SU-DHL-6 (cell line): ENCODE data around the gene USP14.

ENCODE experiments used
- H2AFZ ChIP-seq: fragments of 200-600 bp; sonication (generic); 2 replicates; pipeline ENCODE4 v1.6.1; 2014; ENCODE audit warnings: low read depth, mild to moderate bottlenecking, moderate library complexity, mixed read lengths, antibody characterized with exemption, low read length; ENCODE audit not compliant: severe bottlenecking
- H3F3A ChIP-seq: fragments of 200-600 bp; shearing (Covaris generic); 2 replicates; pipeline ENCODE4 v1.6.0; 2016; ENCODE audit warnings: antibody characterized with exemption, mild to moderate bottlenecking; ENCODE audit not compliant: insufficient read depth
- H3K27ac ChIP-seq: fragments of 200-600 bp; sonication (generic); 2 replicates; pipeline ENCODE4 v1.5.1; 2016; ENCODE audit warnings: low read depth, mild to moderate bottlenecking, low read length, moderate library complexity, mixed read lengths
- H3K27me3 ChIP-seq: fragments of 200-600 bp; sonication (generic), shearing (Covaris generic); 2 replicates; pipeline ENCODE4 v1.6.0; 2014; ENCODE audit warnings: mild to moderate bottlenecking, low read length
- H3K36me3 ChIP-seq: fragments of 200-600 bp; sonication (generic); 2 replicates; pipeline ENCODE4 v1.6.1; 2014; ENCODE audit warnings: mild to moderate bottlenecking, low read length, mixed read lengths
- H3K4me2 ChIP-seq: fragments of 300-600, 200-600 bp; shearing (Covaris generic), sonication (generic); 2 replicates; pipeline ENCODE4 v1.6.0; 2014; ENCODE audit warnings: low read length, low read depth, mild to moderate bottlenecking; ENCODE audit not compliant: poor library complexity, severe bottlenecking
- H3K4me3 ChIP-seq: fragments of 200-600 bp; sonication (generic); 2 replicates; pipeline ENCODE4 v1.5.1; 2014; ENCODE audit warnings: antibody characterized with exemption, low read length, mild to moderate bottlenecking, mixed read lengths; ENCODE audit not compliant: insufficient read depth, poor library complexity, severe bottlenecking
- H3K79me2 ChIP-seq: fragments of 200-600 bp; sonication (generic); 2 replicates; pipeline ENCODE4 v1.6.1; 2014; ENCODE audit warnings: mild to moderate bottlenecking, low read length, moderate library complexity; ENCODE audit not compliant: insufficient read depth
- H3K9ac ChIP-seq: fragments of 200-600 bp; sonication (generic); 2 replicates; pipeline ENCODE4 v1.7.0; 2014; ENCODE audit warnings: mild to moderate bottlenecking, low read length
- H3K9me2 ChIP-seq: fragments of 200-600 bp; sonication (generic); replicated peaks from 2 replicates; pipeline ENCODE4 v1.6.1; 2014; ENCODE audit warnings: low read length; ENCODE audit not compliant: insufficient read depth
- H3K9me3 ChIP-seq: fragments of 200-600 bp; sonication (generic); 2 replicates; pipeline ENCODE4 v1.6.1; 2014; ENCODE audit warnings: low read length, mixed read lengths; ENCODE audit not compliant: insufficient read depth
- H4K20me1 ChIP-seq: fragments of 200-600 bp; sonication (generic); 2 replicates; pipeline ENCODE4 v1.6.1; 2014; ENCODE audit warnings: low read depth, mild to moderate bottlenecking, antibody characterized with exemption, low read length, moderate library complexity, mixed read lengths
- CTCF ChIP-seq: fragments of 200-600 bp; sonication (generic); IDR thresholded peaks from one replicate; pipeline ENCODE4 v1.5.1; 2017; ENCODE audit warnings: antibody characterized with exemption, mild to moderate bottlenecking, low read length, moderate library complexity; ENCODE audit not compliant: insufficient read depth, poor library complexity, severe bottlenecking
- EZH2phosphoT487 ChIP-seq: fragments of 200-600 bp; sonication (generic), shearing (Covaris generic); conservative IDR thresholded peaks from 2 replicates; pipeline ENCODE4 v1.6.1; 2018; ENCODE audit warnings: mild to moderate bottlenecking, antibody characterized with exemption, low read length, moderate library complexity, mixed read lengths

The USP14 gene

GRCh38 chr18:217532-218336, 59.4 kb downstream of the USP14 start:
- peaks cover 12% of the 10 kb centered on the region; the same call in 1 of the 2 replicates for H3F3A ChIP-seq
- no peak overlapping the region for H3K4me2 ChIP-seq
- H4K20me1 ChIP-seq: no peaks in the 10 kb centered on the region
- H3K36me3 ChIP-seq: peaks cover 74% of the 10 kb centered on the region
- TF ChIP-seq EZH2phosphoT487 (no peak), CTCF (no peak)
- no peaks in the 10 kb centered on the region for H3K79me2 ChIP-seq
- H3K4me3 ChIP-seq: no peak overlapping the region
- H3K27me3 ChIP-seq: no peaks in the 10 kb centered on the region
- H3K27ac ChIP-seq: no peak overlapping the region
- H3K9ac ChIP-seq: no peak overlapping the region
- H2AFZ ChIP-seq: no peak overlapping the region
- no peaks in the 10 kb centered on the region for H3K9me2 ChIP-seq
- no peaks in the 10 kb centered on the region for H3K9me3 ChIP-seq

GRCh38 chr18:220708-221107, 62.4 kb downstream of the USP14 start:
- no peak overlapping the region for H3K27ac ChIP-seq
- H2AFZ ChIP-seq: no peak overlapping the region
- peaks cover 66% of the 10 kb centered on the region for H3K36me3 ChIP-seq
- no peaks in the 10 kb centered on the region for H3K9me3 ChIP-seq
- no peak overlapping the region for H3K4me3 ChIP-seq
- TF ChIP-seq CTCF (no peak), EZH2phosphoT487 (no peak)
- H3F3A ChIP-seq: peaks cover 8% of the 10 kb centered on the region; the same call in 1 of the 2 replicates
- H4K20me1 ChIP-seq: no peaks in the 10 kb centered on the region
- no peaks in the 10 kb centered on the region for H3K79me2 ChIP-seq
- no peaks in the 10 kb centered on the region for H3K9me2 ChIP-seq
- H3K9ac ChIP-seq: no peak overlapping the region
- no peak overlapping the region for H3K4me2 ChIP-seq
- no peaks in the 10 kb centered on the region for H3K27me3 ChIP-seq

GRCh38 chr18:225745-226144, 67.4 kb downstream of the USP14 start:
- Histone ChIP-seq H3K4me2 (no peak overlapping the region), H3K9ac (no peak overlapping the region), H3K9me3 (no peaks in the 10 kb centered on the region), H3K36me3 (peaks cover 31% of the 10 kb centered on the region), H3F3A (peaks cover 5% of the 10 kb centered on the region; the same call in 1 of the 2 replicates), H2AFZ (no peak overlapping the region), H3K27me3 (no peaks in the 10 kb centered on the region), H4K20me1 (no peaks in the 10 kb centered on the region), H3K9me2 (no peaks in the 10 kb centered on the region), H3K79me2 (no peaks in the 10 kb centered on the region), H3K4me3 (no peak overlapping the region), H3K27ac (no peak overlapping the region)
- TF ChIP-seq EZH2phosphoT487 (no peak), CTCF (no peak)
